ENCODE results near the gene CLSTN2.

GRCh38 chr3:140020541-140020940, 85.6 kb downstream of the CLSTN2 start:
- TF ChIP-seq NFE2L1 (CRISPR knock-in tag; IDR thresholded peaks at IDR 0.05; ENCODE audit: borderline replicate concordance) (no peak), CTCF (CRISPR knock-in tag; IDR thresholded peaks at IDR 0.05) (no peak), ELF1 (CRISPR knock-in tag; IDR thresholded peaks at IDR 0.05) (no peak), ZNF513 (CRISPR knock-in tag; conservative IDR thresholded peaks at IDR 0.05) (no peak), ZNF567 (CRISPR knock-in tag; IDR thresholded peaks at IDR 0.05; ENCODE audit: borderline replicate concordance) (no peak), ZNF747 (CRISPR knock-in tag; IDR thresholded peaks at IDR 0.05; ENCODE audit: borderline replicate concordance) (no peak), YY1 (IDR thresholded peaks at IDR 0.05; ENCODE audit: insufficient read depth, insufficient replicate concordance, low read depth, low read length) (no peak), ZNF282 (IDR thresholded peaks at IDR 0.05; ENCODE audit: partially characterized antibody) (no peak), GPN1 (CRISPR knock-in tag; IDR thresholded peaks at IDR 0.05; ENCODE audit: borderline replicate concordance) (no peak), ZNF780A (CRISPR knock-in tag; IDR thresholded peaks at IDR 0.05) (no peak)
